Stomach (tissue), 9 donors: Measurements from ENCODE around the gene DARS2. TPM values are rescaled to one million over a fixed set of nuclear protein-coding genes. Genes with fewer than 3 reads are reported as not detected.

Source experiments
- DNase-seq, 2 donors: peaks; one replicate each; pipeline versions ENCODE4 v3.0.0 to v3.0.0-alpha.2; 2013 to 2019
- H3K27ac ChIP-seq, 5 donors: fragments of 200-600 bp in 4 of 5; sonication (generic) in 4 of 5; one replicate each; pipeline ENCODE4 v1.5.1; 2013 to 2019; ENCODE audit warnings: mild to moderate bottlenecking in 1 of 5, moderate library complexity in 1 of 5
- H3K27me3 ChIP-seq, 3 donors: fragments of 200-600 bp; sonication (generic); one replicate each; pipeline ENCODE4 v1.5.1; 2017 to 2019; ENCODE audit warnings: mixed run types in 1 of 3
- H3K36me3 ChIP-seq, 4 donors: fragments of 200-600 bp; sonication (generic); 1 replicate in 3 of 4; 2 replicates in 1 of 4; pipeline ENCODE4 v1.5.1; 2016 to 2019
- H3K4me1 ChIP-seq, 4 donors: fragments of 200-600 bp; sonication (generic); one replicate each; pipeline ENCODE4 v1.5.1; 2016 to 2019
- H3K4me3 ChIP-seq, 4 donors: fragments of 200-600 bp; sonication (generic) in 3 of 4; one replicate each; pipeline ENCODE4 v1.5.1; 2016 to 2019; ENCODE audit warnings: mild to moderate bottlenecking in 1 of 4
- H3K9me3 ChIP-seq, 4 donors: fragments of 200-600 bp; sonication (generic); one replicate each; pipeline ENCODE4 v1.5.1; 2016 to 2019
- CTCF ChIP-seq, 7 experiments: fragments of 450-650 bp in 4 of 7; fragments of 200-600 bp in 3 of 7; sonication (generic) in 3 of 7; IDR thresholded peaks; one replicate each; pipeline ENCODE4 v1.5.1; 2016 to 2019; ENCODE audit warnings: antibody characterized with exemption in 7 of 7, control low read depth in 2 of 7, mild to moderate bottlenecking in 1 of 7
- EP300 ChIP-seq: sonication (generic); formaldehyde crosslinking; IDR thresholded peaks from one replicate; pipeline ENCODE4 v1.6.1; 2017; ENCODE audit warnings: antibody characterized with exemption
- POLR2A ChIP-seq, 4 donors: fragments of 450-650 bp; IDR thresholded peaks; one replicate each; pipeline ENCODE4 v1.6.1; 2016; ENCODE audit warnings: antibody characterized with exemption in 4 of 4, control low read depth in 2 of 4, mild to moderate bottlenecking in 1 of 4, moderate library complexity in 1 of 4
- POLR2AphosphoS5 ChIP-seq, 3 donors: sonication (generic); formaldehyde crosslinking; IDR thresholded peaks; one replicate each; pipeline ENCODE4 v1.6.1; 2016; ENCODE audit warnings: antibody characterized with exemption in 3 of 3
- WGBS, 5 donors: extraction: QIAGEN DNeasy Blood & Tissue Kit in 3 of 5; methylation state at CpG; one replicate each; pipeline versions ENCODE4 v1.1.5 to v1.1.7; 2013 to 2018; 5-methylcytosine and 5-hydroxymethylcytosine counted together
- intact Hi-C: fragments of 100-400 bp; cut with DNase I; formaldehyde crosslinking; loops from one replicate; pipeline ENCODE4 v1.15.1; 2023; ENCODE audit warnings: low total_unique reads
- polyA plus RNA-seq, 3 donors: library from polyadenylated mRNA; stranded (reverse); fragments of 200-250 nt; gene quantifications; one replicate each; pipeline ENCODE4 v1.2.3, GENCODE V29; 2013
- total RNA-seq, 5 donors: library from RNA; depleted of rRNA; stranded (reverse); fragments of >200 nt; gene quantifications; one replicate each; pipeline versions ENCODE4 v1.1.0 to v1.2.3, GENCODE V29; 2014 to 2016
- donor health status: healthy with polysubstance abuse.
- donor health status: Bipolar disorder and iron deficiency.
- donor health status: healthy.

Gene DARS2
- total and polyA plus RNA-seq, 8 donors, result 3.1 to 36.8 (median 10.8) TPM

DNA sequence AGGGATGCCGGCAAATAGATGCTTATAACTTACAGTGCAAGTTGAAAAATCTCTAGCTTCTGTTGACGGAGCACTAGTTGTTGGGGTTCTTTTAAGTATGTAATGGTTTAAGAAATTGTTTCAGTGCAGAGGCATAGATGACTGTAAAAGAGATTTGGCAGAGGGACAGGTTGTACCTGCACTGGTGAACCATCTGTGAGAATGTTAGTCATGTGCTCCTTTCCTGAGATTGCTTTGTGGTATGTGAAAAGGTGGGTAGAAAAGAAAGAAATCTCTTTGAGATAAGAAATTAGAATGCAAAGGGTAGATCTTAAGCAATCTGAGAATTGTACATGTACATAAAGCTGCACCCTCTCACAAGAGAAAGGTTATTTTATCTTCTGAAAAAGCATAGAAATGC, 63.2 kb downstream of the DARS2 start:
- H3K4me3 ChIP-seq, result no peak overlapping the region
- H3K27ac ChIP-seq, result no peak overlapping the region
- H3K4me1 ChIP-seq, result peaks cover 0 to 11% (median 3%) of the 10 kb centered on the region in 4 donors
- intact Hi-C loops, result no loop called here
- no peaks in the 10 kb centered on the region for H3K27me3 ChIP-seq
- H3K9me3 ChIP-seq, result no peaks in the 10 kb centered on the region
- TF ChIP-seq POLR2A (IDR thresholded peaks at IDR 0.05) (no peak), CTCF (IDR thresholded peaks at IDR 0.05) (no peak)
- 65 to 87% (median 76%) methylated on average over 2 of the region's 2 CpGs for WGBS, 5 donors
- peaks cover 10 to 30% (median 20%) of the 10 kb centered on the region in 4 donors for H3K36me3 ChIP-seq
- no peak for DNase-seq

- no peak overlapping the region for H3K27ac ChIP-seq
- no peaks in the 10 kb centered on the region for H3K27me3 ChIP-seq
- no peaks in the 10 kb centered on the region for H3K9me3 ChIP-seq
- TF ChIP-seq POLR2A (IDR thresholded peaks at IDR 0.05), result no peak
- TF ChIP-seq POLR2AphosphoS5 (IDR thresholded peaks at IDR 0.05), result no peak
- no peak for TF ChIP-seq CTCF (IDR thresholded peaks at IDR 0.05)
- no peak for TF ChIP-seq EP300
- H3K4me3 ChIP-seq, result no peak overlapping the region
- intact Hi-C loops, result no loop called here
- H3K4me1 ChIP-seq, result peaks cover 0 to 11% (median 3%) of the 10 kb centered on the region in 4 donors
- H3K36me3 ChIP-seq, result peaks cover 10 to 30% (median 20%) of the 10 kb centered on the region in 4 donors
- no peak for DNase-seq
These were observed 64.3 kb downstream of the DARS2 start for GRCh38 chr1:173888749-173889148.

- TF ChIP-seq EP300 (no peak), CTCF (IDR thresholded peaks at IDR 0.05) (no peak), POLR2AphosphoS5 (IDR thresholded peaks at IDR 0.05) (no peak), POLR2A (IDR thresholded peaks at IDR 0.05) (no peak)
- Histone ChIP-seq H3K9me3 (no peaks in the 10 kb centered on the region), H3K27ac (no peak overlapping the region), H3K4me3 (no peak overlapping the region), H3K27me3 (no peaks in the 10 kb centered on the region), H3K4me1 (peaks cover 0 to 11% (median 3%) of the 10 kb centered on the region in 4 donors), H3K36me3 (peaks cover 10 to 32% (median 20%) of the 10 kb centered on the region in 4 donors)
- DNase-seq, result no peak
- 93 to 100% (median 97%) methylated on average over 2 of the region's 2 CpGs for WGBS, 5 donors
- intact Hi-C loops, result no loop called here
These were observed 65.4 kb downstream of the DARS2 start for GRCh38 chr1:173889885-173890284.

GRCh38 chr1:173893611-173894010, 69.1 kb downstream of the DARS2 start:
- Histone ChIP-seq H3K27ac (no peak overlapping the region), H3K36me3 (peaks cover 0 to 4% (median 2%) of the 10 kb centered on the region in 4 donors), H3K4me1 (peaks cover 0 to 18% (median 8%) of the 10 kb centered on the region in 4 donors), H3K4me3 (no peak overlapping the region), H3K9me3 (no peaks in the 10 kb centered on the region), H3K27me3 (no peaks in the 10 kb centered on the region)
- 90 to 100% (median 96%) methylated on average over 1 of the region's 1 CpG for WGBS, 5 donors
- no peak for DNase-seq
- intact Hi-C loops, result no loop called here
- TF ChIP-seq POLR2AphosphoS5 (IDR thresholded peaks at IDR 0.05) (no peak), CTCF (IDR thresholded peaks at IDR 0.05) (no peak), POLR2A (IDR thresholded peaks at IDR 0.05) (no peak), EP300 (no peak)
